Activated CD4-positive, alpha-beta T cell treated with anti-CD3 and anti-CD28 coated beads for 48 hours (primary cell): ENCODE data around the gene RTN4RL2.

Source experiments
- DNase-seq: peaks from one replicate; pipeline ENCODE4 v3.0.0-alpha.2; 2020

Gene RTN4RL2

GRCh38 chr11:57463671-57464538 lies 3.6 kb downstream of the RTN4RL2 start:
- no peak for DNase-seq

- DNase-seq, result no peak
Measured at GRCh38 chr11:57464539-57465181, 4.3 kb downstream of the RTN4RL2 start.

GRCh38 chr11:57466680-57467079 lies 6.4 kb downstream of the RTN4RL2 start:
- DNase-seq, result no peak

GRCh38 chr11:57467508-57468157 lies 7.3 kb downstream of the RTN4RL2 start:
- no peak for DNase-seq

- DNase-seq, result no peak
Measured at GRCh38 chr11:57468276-57468675, 7.9 kb downstream of the RTN4RL2 start.

GRCh38 chr11:57469268-57469667 lies 8.9 kb downstream of the RTN4RL2 start:
- no peak for DNase-seq

- no peak for DNase-seq
Measured at GRCh38 chr11:57471496-57471895, 11.2 kb downstream of the RTN4RL2 start.

GRCh38 chr11:57473285-57473841 lies 13.0 kb downstream of the RTN4RL2 start:
- DNase-seq, result no peak

GRCh38 chr11:57474017-57474802 lies 13.9 kb downstream of the RTN4RL2 start:
- peak; percentile 41 for DNase-seq

- DNase-seq, result no peak
Measured at GRCh38 chr11:57474803-57475115, 14.4 kb downstream of the RTN4RL2 start.

GRCh38 chr11:57475191-57475590 lies 14.9 kb downstream of the RTN4RL2 start:
- no peak for DNase-seq

- no peak for DNase-seq
Measured at GRCh38 chr11:57475671-57476046, 15.3 kb downstream of the RTN4RL2 start.

GRCh38 chr11:57476047-57476756 lies 15.9 kb downstream of the RTN4RL2 start:
- peak; percentile 42 for DNase-seq

GRCh38 chr11:57476757-57477506 lies 16.6 kb downstream of the RTN4RL2 start:
- peak; percentile 39 for DNase-seq

- DNase-seq, result no peak
Measured at GRCh38 chr11:57477507-57478189, 17.3 kb downstream of the RTN4RL2 start.

GRCh38 chr11:57479021-57479663 lies 18.8 kb downstream of the RTN4RL2 start:
- no peak for DNase-seq

GRCh38 chr11:57479911-57480310 lies 19.6 kb downstream of the RTN4RL2 start:
- DNase-seq, result no peak

- peak; percentile 88 for DNase-seq
Measured at GRCh38 chr11:57480409-57481137, 20.2 kb downstream of the RTN4RL2 start.

GRCh38 chr11:57481315-57481714 lies 21.0 kb downstream of the RTN4RL2 start:
- no peak for DNase-seq
